T follicular helper cell (primary cell): ENCODE results near the gene PAXX.
"Not testable (repeated sequence)": the region's sequence is repeated elsewhere in the genome, so short reads cannot be mapped to it uniquely, and the experiment has no call there.

Experiments
- DNase-seq: peaks from one replicate; pipeline ENCODE4 v3.0.0-alpha.2; 2020; ENCODE audit warnings: low read depth

PAXX gene

GRCh38 chr9:137032858-137033257 is 40.6 kb downstream of the PAXX start:
- no peak for DNase-seq

GRCh38 chr9:137033481-137033880 is 41.3 kb downstream of the PAXX start:
- not testable (repeated sequence) for DNase-seq

GRCh38 chr9:137034039-137034708 is 42.0 kb downstream of the PAXX start:
- DNase-seq, result no peak

- DNase-seq, result peak; percentile 78
These were observed 42.7 kb downstream of the PAXX start for GRCh38 chr9:137034709-137035506.

- no peak for DNase-seq
These were observed 43.2 kb downstream of the PAXX start for GRCh38 chr9:137035507-137035834.

GRCh38 chr9:137035937-137036336 is 43.7 kb downstream of the PAXX start:
- DNase-seq, result no peak

GRCh38 chr9:137037035-137037434 is 44.8 kb downstream of the PAXX start:
- no peak for DNase-seq

- DNase-seq, result no peak
These were observed 45.3 kb downstream of the PAXX start for GRCh38 chr9:137037483-137037882.

GRCh38 chr9:137038916-137039315 is 46.7 kb downstream of the PAXX start:
- DNase-seq, result no peak

GRCh38 chr9:137039611-137040366 is 47.6 kb downstream of the PAXX start:
- no peak for DNase-seq

- no peak for DNase-seq
These were observed 48.3 kb downstream of the PAXX start for GRCh38 chr9:137040568-137040967.

GRCh38 chr9:137041124-137041523 is 48.9 kb downstream of the PAXX start:
- DNase-seq, result no peak

- DNase-seq, result no peak
These were observed 50.8 kb downstream of the PAXX start for GRCh38 chr9:137042751-137043727.
